Activated T-helper 17 cell treated with anti-CD3 and anti-CD28 coated beads, Interleukin-2, amount 50 U/mL, for 72 hours (primary cell): ENCODE results near the gene CNIH2. TPM values are rescaled to one million over a fixed set of nuclear protein-coding genes. Genes with fewer than 3 reads are reported as not detected.

ENCODE experiments used
- ATAC-seq: fragments of 150-1000 bp; cut with Tn5 transposase; replicated peaks from 2 replicates; pipeline ENCODE4 v1.10.0; 2021; ENCODE audit warnings: mild to moderate bottlenecking, moderate library complexity
- H3K27ac Mint-ChIP-seq: one replicate; pipeline ENCODE4 v1.8.0; 2022; ENCODE audit warnings: mixed read lengths
- H3K27me3 Mint-ChIP-seq: one replicate; pipeline ENCODE4 v1.8.0; 2022; ENCODE audit warnings: mixed read lengths
- H3K36me3 Mint-ChIP-seq: one replicate; pipeline ENCODE4 v1.8.0; 2022; ENCODE audit warnings: low read depth, mild to moderate bottlenecking, mixed read lengths
- H3K4me1 Mint-ChIP-seq: one replicate; pipeline ENCODE4 v1.8.0; 2022; ENCODE audit warnings: mixed read lengths
- H3K4me3 Mint-ChIP-seq: one replicate; pipeline ENCODE4 v1.8.0; 2022; ENCODE audit warnings: mild to moderate bottlenecking, mixed read lengths
- H3K9me3 Mint-ChIP-seq: one replicate; pipeline ENCODE4 v1.8.0; 2022; ENCODE audit warnings: mixed read lengths
- total RNA-seq, 2 donors: library from RNA; stranded (reverse); gene quantifications; one replicate each; pipeline ENCODE4 v1.2.3, GENCODE V29; 2022

Gene CNIH2
- total RNA-seq, 2 donors from 2014 or later = 3.9 to 5.0 TPM

DNA sequence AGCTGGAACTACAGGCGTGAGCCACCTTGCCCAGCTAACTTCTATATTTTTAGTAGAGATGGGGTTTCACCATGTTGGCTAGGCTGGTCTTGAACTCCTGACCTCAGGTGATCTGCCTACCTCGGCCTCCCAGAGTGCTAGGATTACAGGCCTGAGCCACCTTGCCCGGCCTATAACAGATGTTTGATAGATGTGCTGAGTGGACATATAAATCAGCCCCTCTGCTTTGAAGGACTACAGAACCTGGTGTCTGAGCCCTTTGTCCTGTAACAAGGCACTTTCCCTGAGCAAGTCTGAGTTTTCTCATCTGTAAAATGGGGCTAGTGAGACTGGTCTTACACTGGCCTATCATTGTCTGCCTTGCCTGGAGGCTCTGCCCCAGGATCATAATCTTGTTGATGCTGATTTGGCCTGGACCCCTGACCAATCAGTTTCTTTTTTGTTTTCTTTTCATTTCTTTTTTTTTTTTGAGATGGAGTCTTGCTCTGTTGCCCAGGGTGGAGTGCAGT is 51.2 kb downstream of the CNIH2 start:
- Mint-ChIP-seq H3K36me3 (no peaks in the 10 kb centered on the region), H3K27me3 (no peaks in the 10 kb centered on the region), H3K4me3 (no peak overlapping the region), H3K27ac (no peak overlapping the region), H3K9me3 (no peaks in the 10 kb centered on the region), H3K4me1 (peaks cover 7% of the 10 kb centered on the region)
- no peak for ATAC-seq

DNA sequence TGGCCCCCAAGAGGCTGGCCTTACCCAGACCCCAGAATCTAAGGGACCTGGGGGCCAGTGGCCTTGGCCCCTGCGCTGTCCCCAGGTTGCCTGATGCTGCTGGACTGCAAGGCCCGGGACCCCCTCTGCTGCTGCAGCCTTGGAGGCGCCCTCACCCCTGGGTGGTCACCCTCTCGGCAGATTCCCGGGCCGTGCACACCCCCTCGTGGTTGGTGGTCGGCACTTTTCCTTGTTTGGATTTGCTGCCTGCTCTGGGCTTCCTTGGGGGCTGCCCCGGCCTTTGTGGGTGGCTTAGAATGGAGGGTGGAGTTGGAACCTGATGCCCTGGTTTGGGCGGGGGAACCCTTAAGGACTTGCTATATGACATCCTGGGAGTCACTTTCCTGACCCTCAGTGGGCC is 53.0 kb downstream of the CNIH2 start:
- Mint-ChIP-seq H3K27ac (no peak overlapping the region), H3K27me3 (no peaks in the 10 kb centered on the region), H3K4me1 (peaks cover 7% of the 10 kb centered on the region), H3K9me3 (no peaks in the 10 kb centered on the region), H3K36me3 (no peaks in the 10 kb centered on the region), H3K4me3 (no peak overlapping the region)
- no peak for ATAC-seq

DNA sequence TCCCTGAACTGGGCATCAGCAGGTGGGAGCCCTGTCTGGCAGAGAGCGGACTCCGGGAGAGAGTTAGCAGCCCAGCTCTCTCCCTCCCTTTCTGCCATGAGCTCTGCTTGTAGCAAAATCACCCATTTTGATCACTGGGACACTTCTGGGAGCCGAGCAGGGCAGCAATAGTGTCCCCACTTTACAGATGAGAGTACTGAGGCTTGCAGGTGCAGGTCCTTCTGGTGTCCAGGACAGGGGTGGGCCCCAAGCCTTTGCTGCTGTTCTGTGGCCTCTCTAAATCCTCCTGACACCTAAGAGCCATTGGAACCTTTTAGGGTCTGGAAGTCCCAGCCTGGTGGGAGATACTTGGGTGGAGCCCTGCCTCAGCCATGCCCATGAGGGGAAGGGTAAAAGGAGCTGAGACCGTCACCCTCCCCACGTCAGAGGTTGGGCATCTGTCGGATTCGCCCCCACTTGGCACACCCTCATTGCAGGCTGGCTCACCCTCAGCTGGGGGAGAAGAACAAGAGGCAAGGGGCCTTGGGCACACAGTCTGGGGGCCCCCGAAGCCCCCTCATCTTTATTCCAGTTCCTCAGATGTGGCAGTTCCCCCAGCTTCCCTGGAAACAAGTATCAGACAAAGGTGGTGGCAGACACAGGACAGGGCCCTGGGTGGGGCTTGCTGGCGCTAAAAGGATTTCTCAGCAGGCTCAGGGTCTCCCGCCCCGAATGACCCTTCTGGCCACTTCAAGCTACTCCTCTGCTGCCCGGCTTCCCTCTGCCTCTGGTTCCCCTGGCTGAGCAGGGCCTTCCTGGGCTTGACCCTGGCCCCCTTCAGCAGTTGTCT is 53.8 kb downstream of the CNIH2 start:
- no peak for ATAC-seq
- H3K9me3 Mint-ChIP-seq = no peaks in the 10 kb centered on the region
- no peak overlapping the region for H3K27ac Mint-ChIP-seq
- H3K4me1 Mint-ChIP-seq = peaks cover 13% of the 10 kb centered on the region
- H3K4me3 Mint-ChIP-seq = no peak overlapping the region
- peaks cover 6% of the 10 kb centered on the region for H3K36me3 Mint-ChIP-seq
- no peaks in the 10 kb centered on the region for H3K27me3 Mint-ChIP-seq

DNA sequence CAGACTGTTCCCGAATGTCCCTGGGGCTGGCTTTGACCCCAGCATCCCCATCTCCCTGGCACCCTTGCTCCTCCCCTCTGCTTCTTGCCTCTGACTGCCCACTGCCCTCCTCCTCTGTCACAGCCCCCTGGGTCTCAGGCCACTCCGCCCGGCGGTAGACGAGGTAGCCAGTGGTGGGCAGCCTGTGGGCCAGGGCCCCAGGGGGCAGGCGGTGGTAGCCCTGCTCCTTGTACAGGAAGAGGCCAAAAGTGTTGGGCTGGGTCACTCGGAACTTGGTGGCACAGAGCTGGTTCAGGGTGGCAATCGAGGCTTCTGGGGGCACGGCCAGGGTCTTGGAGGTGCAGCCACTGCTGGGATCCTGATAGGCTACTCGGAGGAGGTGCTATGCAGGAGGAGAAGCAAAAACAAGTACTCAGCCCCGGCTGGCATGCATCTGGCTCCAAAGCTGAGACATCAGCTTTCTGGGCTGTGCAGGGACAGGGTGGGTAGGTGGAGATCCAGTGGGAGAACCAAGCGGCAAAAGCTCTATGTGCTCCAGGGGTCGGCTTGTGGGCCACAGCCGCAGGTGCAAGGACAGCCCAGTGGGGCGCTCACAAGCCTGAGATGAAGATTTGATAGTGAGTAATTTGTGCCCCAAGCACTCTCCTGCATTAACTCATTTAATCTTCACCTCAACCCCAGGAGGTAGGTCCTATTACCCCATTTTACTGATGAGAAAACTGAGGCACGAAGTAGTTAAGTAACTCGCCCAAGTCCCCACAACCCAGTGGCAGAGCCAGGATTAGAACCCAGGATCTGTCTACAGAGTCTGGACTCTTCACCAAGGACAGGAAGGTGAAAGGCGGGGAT is 54.6 kb downstream of the CNIH2 start:
- no peaks in the 10 kb centered on the region for H3K27me3 Mint-ChIP-seq
- no peaks in the 10 kb centered on the region for H3K9me3 Mint-ChIP-seq
- no peak for ATAC-seq
- H3K36me3 Mint-ChIP-seq = peaks cover 15% of the 10 kb centered on the region
- H3K27ac Mint-ChIP-seq = no peak overlapping the region
- H3K4me1 Mint-ChIP-seq = peaks cover 13% of the 10 kb centered on the region
- no peak overlapping the region for H3K4me3 Mint-ChIP-seq

DNA sequence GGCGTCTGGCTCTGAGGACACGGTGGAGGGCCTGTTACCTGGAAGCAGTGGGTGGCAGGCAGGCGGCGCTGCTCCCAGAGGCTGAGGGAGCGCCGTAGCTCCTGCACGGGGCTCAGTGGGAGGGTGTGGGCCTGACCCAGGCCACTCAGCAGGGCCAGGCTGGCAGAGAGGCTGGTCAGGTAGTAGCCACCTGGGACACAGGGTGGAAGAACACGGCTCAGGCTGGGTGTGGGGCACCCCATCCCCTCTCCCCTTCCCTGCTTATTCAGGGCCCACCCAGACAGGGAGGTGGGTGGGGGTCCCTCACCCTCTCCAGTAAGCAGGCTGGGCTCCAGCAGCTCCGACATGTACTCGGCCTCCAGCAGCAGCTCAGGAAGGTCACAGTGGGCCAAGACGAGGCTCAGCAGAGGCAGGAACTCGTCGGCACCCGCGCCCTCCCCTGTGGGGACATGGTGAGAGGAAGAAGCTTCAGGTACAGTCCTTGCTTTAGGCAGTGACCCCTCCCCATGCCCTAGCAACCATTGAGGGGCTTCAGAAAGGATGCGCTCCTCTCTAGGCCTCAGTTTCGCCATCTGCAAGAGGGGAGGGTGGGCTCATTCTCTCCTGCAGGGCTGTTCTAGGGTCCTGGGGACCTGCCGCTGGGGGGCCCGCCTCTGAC is 55.4 kb downstream of the CNIH2 start:
- peaks cover 12% of the 10 kb centered on the region for H3K4me1 Mint-ChIP-seq
- H3K27me3 Mint-ChIP-seq = no peaks in the 10 kb centered on the region
- no peak for ATAC-seq
- no peak overlapping the region for H3K27ac Mint-ChIP-seq
- no peak overlapping the region for H3K4me3 Mint-ChIP-seq
- peaks cover 16% of the 10 kb centered on the region for H3K36me3 Mint-ChIP-seq
- no peaks in the 10 kb centered on the region for H3K9me3 Mint-ChIP-seq

Other genes starting within 250 kb of the CNIH2 start
- under 1 TPM in 1 of 2 donors, not detected in 1; 0.45 TPM for gene GAL3ST3, start 229.0 kb upstream of the CNIH2 start, total RNA-seq
- gene SF3B2, start 225.8 kb upstream of the CNIH2 start, total RNA-seq = 100 to 1,000 TPM; 201 to 237 TPM
- gene PACS1, start 207.9 kb upstream of the CNIH2 start, total RNA-seq = 100 to 1,000 TPM in 1 of 2 donors, 10 to 100 TPM in 1; 84.5 to 105 TPM
- gene KLC2, start 20.5 kb upstream of the CNIH2 start, total RNA-seq = 10 to 100 TPM; 38.3 to 45.2 TPM
- 100 to 1,000 TPM; 116 to 178 TPM for gene RAB1B, start 9.5 kb upstream of the CNIH2 start, total RNA-seq
- gene YIF1A, start 11.0 kb downstream of the CNIH2 start, total RNA-seq = 10 to 100 TPM; 41.2 to 68.3 TPM
- gene TMEM151A, start 13.7 kb downstream of the CNIH2 start, total RNA-seq = not detected
- gene CD248, start 38.9 kb downstream of the CNIH2 start, total RNA-seq = not detected
- gene RIN1, start 58.3 kb downstream of the CNIH2 start, total RNA-seq = 1 to 10 TPM; 1.6 to 3.4 TPM
- 10 to 100 TPM; 21.6 to 41.7 TPM for gene BRMS1, start 66.9 kb downstream of the CNIH2 start, total RNA-seq
- 10 to 100 TPM in 1 of 2 donors, 1 to 10 TPM in 1; 7.7 to 12.9 TPM for gene B4GAT1, start 69.5 kb downstream of the CNIH2 start, total RNA-seq
- 1 to 10 TPM; 7.6 to 9.1 TPM for gene SLC29A2, start 93.6 kb downstream of the CNIH2 start, total RNA-seq
- under 1 TPM; 0.21 to 0.28 TPM for gene NPAS4, start 142.9 kb downstream of the CNIH2 start, total RNA-seq
- gene MRPL11, start 160.7 kb downstream of the CNIH2 start, total RNA-seq = 100 to 1,000 TPM in 1 of 2 donors, 10 to 100 TPM in 1; 56.1 to 131 TPM
- gene PELI3, start 188.7 kb downstream of the CNIH2 start, total RNA-seq = 10 to 100 TPM in 1 of 2 donors, 1 to 10 TPM in 1; 8.1 to 17.5 TPM
- 100 to 1,000 TPM in 1 of 2 donors, 10 to 100 TPM in 1; 67.9 to 117 TPM for gene DPP3, start 202.3 kb downstream of the CNIH2 start, total RNA-seq
- gene BBS1, start 232.5 kb downstream of the CNIH2 start, total RNA-seq = 10 to 100 TPM; 16.4 to 17.2 TPM